CD4-positive, alpha-beta T cell treated with Interleukin-1 beta for 1 hour (primary cell): ENCODE measurements around the gene HORMAD2.

ENCODE experiments used
- DNase-seq, 2 donors: peaks; one replicate each; pipeline ENCODE4 v3.0.0-alpha.2; 2020 to 2022

Gene HORMAD2, protein sequence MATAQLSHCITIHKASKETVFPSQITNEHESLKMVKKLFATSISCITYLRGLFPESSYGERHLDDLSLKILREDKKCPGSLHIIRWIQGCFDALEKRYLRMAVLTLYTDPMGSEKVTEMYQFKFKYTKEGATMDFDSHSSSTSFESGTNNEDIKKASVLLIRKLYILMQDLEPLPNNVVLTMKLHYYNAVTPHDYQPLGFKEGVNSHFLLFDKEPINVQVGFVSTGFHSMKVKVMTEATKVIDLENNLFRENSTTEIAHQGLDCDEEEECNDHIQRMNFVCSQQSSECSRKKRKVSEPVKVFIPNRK

DNA sequence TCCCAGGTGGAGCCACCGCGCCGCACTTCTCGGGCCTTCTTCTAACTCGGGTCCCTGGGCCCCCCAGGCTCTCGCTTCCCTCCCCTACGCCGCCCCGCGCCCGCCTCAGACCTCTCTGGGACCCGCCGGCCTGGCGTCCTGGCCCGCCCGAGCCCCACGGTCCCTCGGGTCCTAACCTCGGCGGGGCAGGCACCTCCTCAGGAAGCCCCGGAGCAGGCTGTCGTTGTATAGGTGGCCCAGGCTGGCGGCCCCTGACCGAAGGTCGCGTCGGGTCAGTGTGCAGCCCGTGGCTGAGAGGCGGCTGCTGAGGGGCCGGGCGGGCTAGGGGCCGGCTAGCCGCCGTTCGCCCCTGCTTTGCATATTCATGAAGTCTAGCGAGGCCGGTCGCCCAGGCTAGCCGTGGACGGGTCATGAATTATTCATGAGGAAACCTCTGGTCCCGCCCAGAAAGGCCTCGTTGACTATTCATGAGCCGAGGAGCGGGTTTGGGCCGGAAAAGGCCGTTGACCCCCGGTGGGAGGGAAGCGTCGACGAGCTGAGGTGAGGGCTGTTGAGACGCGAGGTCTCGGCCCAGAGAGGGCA is at the start of gene HORMAD2:
Gene HORMAD2, plus strand, starts transcription at position 513 of the 582 bp plus-strand sequence. CDS start 13,489 bp downstream, outside the sequence.
- no peak for DNase-seq

DNA sequence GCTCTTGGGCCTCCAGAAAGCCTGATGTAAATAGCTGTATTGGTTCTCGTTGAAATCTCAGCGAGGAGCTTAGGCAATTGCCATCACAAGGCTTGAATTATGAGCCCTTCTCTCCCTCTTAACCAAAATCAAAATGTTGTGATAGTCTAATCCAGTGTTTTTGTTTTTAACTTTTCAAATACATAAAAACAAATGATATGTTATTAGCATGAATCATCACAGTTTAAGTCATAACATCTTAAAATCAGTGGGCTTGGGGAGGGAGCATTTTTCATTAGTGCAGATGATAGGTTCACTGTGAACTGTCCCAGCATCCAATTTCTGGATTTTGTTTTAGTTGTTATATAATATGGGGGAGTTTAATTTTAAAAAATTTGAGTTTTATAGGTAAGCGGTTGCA is 48.9 kb upstream of the HORMAD2 start:
- no peak for DNase-seq

DNA sequence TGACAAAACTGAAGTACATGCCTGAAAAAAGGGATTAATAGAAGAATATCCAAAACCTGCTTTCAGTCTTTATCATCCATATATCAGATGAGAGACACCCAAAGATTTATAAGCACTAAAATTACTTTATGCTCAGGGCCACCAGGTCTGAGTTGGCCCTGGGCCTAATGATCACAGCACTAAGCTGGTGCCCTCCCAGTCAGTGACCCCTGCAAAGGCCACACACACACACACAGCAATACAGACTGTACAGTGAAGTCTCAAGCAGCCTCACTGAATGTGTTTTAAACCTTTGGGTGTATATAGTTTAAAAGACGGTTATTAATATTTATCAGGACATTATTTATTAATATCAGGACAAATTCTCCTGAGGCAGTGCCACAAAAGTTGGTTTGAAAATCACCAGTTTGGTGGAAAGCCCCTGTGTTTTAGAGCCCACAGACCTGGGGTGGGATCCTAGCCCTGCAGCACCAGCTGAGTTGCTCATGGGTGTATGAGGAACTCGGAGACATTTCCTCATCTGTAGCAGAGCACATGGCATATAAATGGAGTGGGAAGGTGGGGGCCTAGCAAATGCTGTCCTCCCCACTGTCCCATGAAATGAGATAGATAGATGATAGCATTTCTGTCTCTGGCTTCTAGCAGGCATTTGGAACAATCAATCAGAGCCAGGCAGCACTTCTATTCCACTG is 48.4 kb upstream of the HORMAD2 start:
- no peak for DNase-seq

DNA sequence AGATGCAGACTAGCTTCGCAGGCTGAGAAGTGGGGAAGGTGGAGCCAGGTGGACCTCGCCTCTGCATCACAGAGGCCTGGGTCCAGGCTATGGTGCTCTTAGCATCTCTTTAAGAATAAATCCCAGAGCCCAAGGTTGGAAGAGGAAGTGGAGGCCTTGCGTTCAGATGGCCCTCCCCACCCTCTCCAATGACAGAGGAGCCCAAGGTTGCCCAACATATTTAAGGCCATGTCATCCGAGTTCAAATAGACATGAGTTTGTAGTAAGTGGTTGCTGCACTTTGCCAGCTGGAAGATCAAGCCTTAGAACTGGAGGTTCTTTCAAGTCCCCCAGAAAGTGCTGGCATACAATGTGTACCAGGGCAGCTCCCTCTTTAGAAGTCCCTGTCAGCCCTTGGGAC is 47.1 kb upstream of the HORMAD2 start:
- DNase-seq, result peak in 1 of 2 donors; percentile 20

DNA sequence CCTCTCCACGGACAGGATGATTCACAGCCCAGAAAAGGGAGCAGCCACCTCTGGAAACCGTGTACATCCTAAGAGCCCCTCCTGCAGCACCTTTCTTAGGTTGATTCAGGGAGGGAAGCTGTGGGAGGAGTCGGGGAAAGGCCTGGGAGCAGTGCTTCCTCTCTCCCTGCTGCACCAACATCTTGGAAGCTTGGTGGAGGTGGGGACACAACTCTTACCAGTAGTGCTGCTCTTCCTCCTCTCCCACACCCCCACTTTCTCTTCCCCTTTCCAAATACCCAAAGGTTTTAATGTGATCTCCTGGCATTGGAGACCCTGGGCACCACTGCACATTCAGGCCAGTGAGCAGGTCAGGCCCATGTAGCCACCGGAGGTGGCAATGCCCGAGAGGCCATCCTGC is 46.4 kb upstream of the HORMAD2 start:
- DNase-seq, result no peak

DNA sequence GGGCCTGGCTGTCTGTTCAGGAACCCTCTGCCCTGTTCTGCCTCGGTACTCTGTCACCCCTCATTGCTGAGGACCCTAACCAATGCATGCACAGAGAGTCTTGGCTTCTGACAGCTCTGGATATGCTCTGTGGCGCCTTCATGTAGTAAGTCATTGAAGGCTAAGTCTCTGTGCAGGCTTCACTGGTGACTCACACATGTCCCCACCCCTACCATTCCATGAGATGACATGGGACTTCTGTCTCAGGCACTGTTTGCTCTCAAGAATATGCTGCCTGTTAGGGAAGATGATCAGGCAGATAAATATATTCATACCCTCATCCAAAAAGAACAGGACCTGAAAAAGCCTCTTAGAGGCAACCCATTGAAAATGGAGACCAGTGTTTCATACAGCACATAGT is 43.6 kb upstream of the HORMAD2 start:
- DNase-seq, result no peak

DNA sequence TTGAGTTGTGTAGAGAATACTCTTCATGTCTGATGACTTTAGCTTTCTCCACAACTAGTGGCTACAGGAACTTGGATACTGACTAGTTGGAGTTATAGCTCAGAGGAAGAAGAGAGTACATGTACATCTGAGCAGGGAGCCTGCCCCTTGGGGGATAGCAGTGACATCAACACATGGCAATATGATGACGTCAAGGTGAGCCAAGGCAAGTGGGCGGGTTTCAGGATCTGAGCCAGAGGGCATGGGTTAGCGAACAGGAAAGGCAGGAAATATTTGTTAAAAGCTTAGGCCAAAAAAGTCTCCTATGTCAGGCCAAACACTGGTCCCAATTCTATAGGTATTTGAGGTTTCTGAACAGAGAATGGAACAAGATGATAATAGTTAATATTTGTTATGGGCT is 42.0 kb upstream of the HORMAD2 start:
- DNase-seq, result no peak

DNA sequence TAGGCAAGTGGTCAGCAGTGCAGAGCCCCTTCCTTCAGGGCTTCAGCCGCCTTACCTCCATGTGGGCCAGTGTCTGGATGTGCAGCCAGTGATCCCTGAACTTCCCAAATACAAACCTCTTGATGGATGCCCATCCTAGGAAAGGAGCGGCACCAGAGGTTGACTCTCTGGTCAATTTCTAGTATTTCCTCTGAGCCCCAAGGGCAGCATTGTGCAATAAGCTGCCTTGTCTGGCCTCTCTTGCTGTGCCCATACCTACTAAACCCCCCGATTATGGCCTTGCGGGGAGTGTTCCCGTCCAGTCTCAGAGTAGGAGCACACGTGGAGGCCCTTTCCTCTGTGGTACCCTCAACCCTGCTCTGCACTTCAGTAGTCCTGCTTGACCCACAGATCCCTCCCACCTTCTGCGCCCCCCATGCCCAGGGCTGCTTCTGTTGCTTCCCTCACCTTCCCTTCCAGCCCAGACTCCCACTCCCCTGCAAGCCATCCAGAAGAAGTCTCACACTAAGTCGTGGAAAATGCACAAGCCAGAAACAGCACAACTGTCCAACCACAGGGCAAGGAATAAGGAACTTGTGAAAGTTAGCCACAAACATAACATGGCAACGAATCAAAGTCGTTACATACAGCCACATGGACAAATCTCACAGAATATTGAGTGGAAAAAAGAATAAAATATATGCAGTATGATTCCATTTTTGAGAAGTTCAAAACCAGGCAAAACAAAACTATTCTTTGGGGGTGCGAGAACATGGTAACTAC is 39.6 kb upstream of the HORMAD2 start:
- no peak for DNase-seq

DNA sequence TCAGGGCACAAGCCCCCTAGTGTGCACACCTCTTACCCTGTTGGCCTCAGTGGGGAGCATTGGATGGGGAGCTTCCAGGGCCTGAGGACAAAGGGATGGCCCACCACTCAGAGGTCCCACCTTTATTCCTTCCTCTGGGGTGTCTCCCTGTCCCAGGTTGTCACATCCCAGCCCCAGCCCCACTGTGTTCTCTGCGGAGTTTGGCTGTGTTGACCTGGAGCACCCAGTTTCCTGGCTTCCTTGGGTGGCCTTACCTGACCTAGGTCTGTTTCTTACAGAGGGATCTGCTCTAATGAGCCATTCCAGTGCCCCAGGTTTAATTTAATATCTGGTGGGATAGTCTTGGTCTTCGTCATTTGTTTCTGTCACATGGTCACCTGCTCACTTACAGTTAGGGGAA is 38.8 kb upstream of the HORMAD2 start:
- DNase-seq, result no peak

DNA sequence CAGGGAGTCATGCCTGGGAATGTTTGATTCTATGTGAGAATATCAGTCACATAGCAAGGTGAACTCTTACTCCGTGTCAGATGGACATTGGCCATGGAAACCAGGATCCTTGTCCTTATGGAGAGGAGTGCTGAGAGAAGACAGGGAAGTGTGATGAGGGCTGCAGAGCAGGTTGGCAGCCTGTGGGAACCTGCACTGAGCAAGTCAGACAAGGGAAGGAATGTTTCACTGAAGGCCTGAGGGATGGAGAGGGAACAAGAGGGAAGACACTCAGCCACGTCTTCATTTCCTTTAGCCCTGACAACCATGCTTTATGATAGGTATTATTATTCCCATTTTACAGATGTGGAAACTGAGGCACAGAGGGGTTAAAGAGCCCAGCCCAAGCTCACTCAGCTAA is 38.4 kb upstream of the HORMAD2 start:
- DNase-seq, result no peak

DNA sequence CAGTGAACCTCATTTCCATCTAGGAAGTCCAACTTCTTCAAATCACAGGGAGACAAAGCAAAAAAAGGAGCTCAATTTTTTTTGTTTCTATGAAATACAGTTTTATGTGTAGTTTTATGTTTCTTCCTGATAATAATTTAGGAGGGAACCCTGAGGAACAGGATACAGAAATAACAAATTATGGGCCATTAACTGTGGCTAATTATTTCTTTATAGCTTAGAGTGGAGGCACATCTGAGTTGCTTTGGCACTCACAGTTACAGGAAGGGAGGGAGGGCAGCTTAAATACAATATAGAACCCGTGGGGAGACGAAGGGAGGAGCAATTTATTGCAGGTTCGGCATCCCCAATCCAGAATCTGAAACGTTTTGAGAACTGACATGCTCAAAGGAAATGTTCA is 37.1 kb upstream of the HORMAD2 start:
- DNase-seq, result no peak

DNA sequence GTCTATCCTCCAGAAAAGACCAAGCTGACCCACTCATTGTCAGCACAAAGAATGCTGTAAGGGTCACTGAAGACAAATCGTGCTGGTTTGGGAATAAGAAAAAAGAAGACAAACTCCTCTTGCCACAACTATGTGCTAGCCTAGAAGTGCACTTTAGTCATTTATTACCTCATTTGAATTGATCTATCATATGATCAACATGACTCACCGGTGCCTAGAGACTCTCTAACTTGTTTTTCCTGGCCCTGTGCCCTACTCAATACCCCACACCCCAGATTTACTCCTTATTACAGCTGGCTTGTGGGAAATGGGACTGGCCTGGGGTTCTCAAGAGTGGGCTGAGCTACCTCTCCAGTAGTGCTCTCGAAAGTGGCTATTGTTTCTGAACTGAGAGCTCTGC is 35.9 kb upstream of the HORMAD2 start:
- DNase-seq, result no peak

DNA sequence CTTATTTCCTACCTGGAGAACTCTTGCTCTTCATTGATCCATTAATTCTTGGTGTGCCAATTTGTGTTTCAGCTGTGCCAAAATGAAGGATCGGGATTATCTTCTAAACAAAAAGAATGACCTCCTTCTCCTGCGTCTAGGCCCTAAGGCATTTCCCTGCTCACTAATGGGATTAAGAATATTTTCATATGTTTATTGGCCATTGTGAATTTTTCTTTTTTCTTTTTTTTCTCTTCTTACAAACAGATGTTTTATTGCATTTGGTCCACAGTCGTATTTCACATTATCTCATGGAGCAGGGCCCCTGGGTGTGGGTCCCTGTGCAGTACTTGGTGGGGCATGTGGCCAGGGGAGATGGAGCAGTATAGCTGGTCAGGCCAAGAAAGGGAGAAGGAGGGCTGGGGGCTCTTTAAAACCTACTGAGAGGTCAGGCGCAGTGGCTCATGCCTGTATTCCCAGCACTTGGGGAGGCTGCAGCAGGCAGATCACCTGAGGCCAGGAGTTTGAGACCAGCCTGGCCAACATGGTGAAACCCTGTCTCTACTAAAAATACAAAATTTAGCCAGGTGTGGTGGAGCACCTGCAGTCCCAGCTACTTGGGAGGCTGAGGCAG is 35.3 kb upstream of the HORMAD2 start:
- no peak for DNase-seq

DNA sequence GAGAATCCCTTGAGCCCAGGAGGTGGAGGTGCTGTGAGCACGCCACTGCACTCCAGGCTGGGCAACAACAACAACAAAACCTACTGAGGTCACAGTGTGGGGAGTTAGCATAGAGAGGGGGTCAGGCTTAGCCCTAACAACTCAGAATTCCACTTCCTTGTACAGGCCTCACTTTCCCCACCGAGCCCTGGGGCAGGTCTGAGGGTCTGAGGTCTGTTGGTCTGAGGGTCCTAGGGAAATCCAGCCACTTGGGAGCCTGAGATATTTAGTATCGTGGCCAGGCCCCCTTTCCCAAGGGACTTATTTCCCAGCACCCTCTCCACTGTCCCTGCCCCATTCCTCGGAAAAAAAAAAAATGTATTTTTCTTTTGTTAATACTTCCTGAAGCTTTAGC is 34.8 kb upstream of the HORMAD2 start:
- DNase-seq, result no peak

DNA sequence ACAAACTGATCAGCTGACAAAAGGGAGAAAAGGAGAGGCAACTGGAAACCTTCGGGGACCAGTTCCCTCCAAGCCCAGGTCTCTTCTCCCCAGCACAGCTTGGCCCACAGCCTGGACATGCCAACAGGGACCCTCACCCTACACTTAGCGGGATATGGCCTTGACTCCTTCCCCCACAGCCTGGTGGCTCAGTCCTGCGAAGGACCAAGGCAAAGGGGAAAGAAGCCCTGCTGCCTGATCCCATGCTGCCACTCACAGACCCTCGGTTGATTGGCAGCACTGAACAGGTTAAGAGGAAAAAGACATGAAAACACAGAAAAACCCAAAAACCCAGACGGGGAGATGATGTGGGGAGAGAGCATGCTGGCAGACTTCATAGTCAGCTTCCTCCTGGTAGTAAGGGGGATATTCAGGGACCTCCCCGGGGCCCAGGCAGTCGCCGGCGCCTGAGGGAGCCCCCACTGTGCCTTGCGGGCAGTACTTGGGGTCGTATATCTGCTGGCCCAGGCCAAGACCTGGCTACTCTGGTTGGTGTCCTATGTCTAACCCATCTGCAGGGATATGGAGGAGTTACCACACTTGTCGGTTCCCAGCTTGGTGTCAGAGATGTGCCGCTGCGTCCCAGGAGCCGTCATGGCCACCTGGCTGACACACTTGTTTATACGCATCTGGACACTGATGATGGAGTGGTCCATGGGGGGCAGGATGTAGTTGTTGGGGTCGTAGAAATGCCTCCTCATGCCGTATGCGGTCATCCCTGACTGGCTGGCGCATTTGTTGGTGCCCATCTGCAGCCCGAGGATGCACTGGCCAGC is 34.2 kb upstream of the HORMAD2 start:
- DNase-seq, result no peak

DNA sequence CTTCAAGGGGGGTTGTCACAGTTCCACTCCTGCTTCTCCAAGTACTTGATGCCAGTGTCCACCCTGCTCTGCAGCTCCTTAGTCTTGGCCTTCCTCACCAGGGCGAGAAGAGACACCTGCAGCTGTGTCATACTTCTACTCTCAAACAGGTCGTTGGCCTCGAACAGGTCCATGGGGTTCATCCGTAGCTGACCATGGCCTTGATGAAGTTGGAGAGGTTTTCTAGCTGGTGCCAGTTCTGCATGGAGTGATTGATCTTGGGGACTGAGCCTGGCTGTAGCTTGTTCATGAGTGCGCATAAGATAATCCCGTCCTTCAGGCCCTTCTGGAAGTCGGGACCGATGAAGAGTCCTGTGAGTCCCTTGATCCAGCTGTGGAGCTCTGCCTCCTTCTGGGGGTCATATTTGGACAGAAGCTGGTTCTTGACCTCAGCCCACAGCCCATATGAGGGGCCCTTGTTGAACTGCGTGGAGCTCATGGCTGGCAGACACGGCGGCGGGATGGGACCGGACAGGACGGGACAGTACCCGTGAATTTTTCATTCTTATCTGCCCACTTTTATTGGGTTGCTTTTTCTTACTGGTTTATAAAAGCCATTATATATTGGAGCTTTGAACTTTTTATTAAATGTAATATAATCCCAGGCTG is 33.4 kb upstream of the HORMAD2 start:
- no peak for DNase-seq

DNA sequence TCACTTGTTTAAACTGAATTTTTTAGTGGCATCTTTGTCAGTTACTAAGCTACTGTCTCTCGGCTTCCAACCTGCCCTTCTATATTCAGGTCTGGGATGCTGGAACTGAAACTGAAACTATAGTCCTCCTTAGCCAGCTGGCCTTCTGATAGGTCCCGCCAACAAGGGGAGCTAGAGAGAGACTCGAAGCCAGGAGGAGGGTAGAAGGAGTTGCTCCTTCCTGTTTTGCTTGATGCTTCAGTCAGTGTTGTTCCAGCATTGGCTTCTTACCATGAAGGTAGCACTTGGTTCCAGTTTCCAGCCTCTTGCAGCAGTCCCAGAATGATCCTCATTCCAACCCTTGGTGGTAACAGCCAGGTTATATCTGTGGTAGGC is 32.9 kb upstream of the HORMAD2 start:
- DNase-seq, result peak; percentile 45 to 67

DNA sequence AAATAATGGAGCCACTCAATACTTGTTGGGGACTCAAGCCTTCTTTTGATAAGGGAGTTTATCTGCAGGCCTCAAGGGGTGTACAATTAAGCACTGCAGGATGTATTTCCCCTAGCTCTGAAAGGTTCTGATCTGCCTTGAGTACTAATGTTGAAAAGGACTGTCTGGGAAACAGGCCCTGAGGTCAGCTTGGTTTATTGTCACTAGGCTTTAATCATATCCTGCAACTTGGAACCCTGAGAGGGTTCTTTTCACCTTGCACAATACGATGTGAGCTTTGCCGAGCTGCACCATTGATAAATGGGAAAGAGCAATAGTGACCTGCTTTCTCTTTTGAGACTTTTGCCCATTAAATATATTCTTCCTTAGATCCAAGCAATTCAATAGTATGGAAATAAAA is 31.6 kb upstream of the HORMAD2 start:
- DNase-seq, result no peak

DNA sequence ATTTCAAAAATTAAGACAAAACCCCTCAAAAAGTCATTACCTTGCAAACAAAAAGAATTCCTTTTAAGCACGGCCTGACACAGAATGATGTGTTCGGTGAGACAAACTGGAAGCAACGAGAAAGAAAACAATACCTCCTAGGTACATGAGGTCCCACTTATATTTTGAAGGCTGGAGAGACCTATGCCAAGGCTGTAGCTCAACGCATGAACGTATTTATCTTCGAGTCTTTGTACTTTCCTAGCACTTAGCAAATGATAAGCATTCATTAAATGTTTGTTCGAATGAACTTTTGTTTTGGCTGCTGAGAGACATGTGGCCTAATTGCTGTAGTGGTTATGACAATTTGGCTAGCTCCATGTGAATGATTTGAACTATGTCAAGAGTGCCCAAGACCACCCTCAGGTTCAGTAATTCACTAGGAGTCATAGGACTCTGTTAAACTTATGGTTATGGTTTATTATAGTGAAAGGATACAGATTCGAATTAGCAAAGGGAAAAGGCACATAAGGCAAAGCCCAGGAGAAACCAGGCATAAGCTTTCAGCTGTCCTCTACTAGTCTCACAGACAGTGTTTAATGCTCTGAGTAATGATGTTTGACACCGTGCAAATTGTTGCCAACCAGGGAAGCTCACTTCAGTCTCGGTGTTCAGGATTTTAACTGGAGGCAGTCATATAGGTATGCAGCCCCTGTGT is 26.0 kb upstream of the HORMAD2 start:
- no peak for DNase-seq

DNA sequence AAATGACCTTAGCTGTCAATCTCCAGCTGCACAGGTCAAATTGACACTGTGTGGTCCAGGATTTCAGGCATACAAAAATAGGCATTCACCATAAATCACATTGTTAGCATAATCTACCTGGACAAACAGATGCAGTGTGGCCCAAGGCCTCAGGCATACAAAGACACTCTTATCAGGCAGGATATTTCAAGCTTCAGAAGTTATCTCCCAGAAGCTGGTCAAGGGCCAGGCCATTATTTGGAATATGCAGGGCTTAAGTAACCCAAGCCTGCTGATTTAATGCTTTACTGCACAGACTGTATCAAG is 25.5 kb upstream of the HORMAD2 start:
- DNase-seq, result no peak

DNA sequence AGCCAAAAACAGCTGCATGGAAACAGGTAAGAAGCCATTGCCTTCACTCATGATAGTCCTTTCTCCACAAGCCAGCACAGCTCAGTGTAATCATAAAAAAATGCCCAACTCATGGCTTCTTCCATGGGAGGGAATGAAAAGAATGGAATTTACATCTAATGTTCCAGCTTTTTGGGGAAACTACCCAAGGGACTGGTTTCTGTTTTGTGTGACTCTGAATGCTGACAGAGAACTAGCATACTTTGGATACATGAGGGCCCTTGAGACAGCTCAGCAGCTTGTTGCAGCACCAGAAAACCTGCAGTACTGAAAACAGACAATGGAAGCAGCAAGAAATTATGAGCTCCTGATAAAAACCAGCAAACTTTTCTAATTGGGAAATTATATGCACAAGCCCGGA is 24.2 kb upstream of the HORMAD2 start:
- no peak for DNase-seq
